HepG2 (cell line): ENCODE measurements around the gene ARHGEF6.

Experiments
- BRD4 ChIP-seq: sonication (generic); formaldehyde crosslinking; IDR thresholded peaks from 2 replicates; pipeline ENCODE4 v1.4.0; 2020; ENCODE audit warnings: missing genetic modification reagents
- EP300 ChIP-seq, 3 experiments: sonication (generic) in 1 of 3; formaldehyde crosslinking in 1 of 3; IDR thresholded peaks; 2 replicates each; pipeline versions ENCODE4 v1.5.1 to v1.6.1; 2011 to 2020; ENCODE audit warnings: low read depth in 2 of 3, low read length in 2 of 3, borderline replicate concordance in 1 of 3, improper control_type of control experiment in 1 of 3, mild to moderate bottlenecking in 1 of 3, missing genetic modification reagents in 1 of 3, moderate library complexity in 1 of 3
- EZH2 ChIP-seq: conservative IDR thresholded peaks from 2 replicates; pipeline ENCODE4 v1.6.1; 2012; ENCODE audit warnings: mild to moderate bottlenecking, low read depth, low read length, moderate library complexity
- HNRNPUL1 ChIP-seq: fragments of 200-400 bp; formaldehyde crosslinking; IDR thresholded peaks from 2 replicates; pipeline ENCODE4 v1.6.1; 2017; ENCODE audit warnings: low read depth, mild to moderate bottlenecking, low read length, moderate library complexity
- IKZF1 ChIP-seq: fragments of 450-650 bp; IDR thresholded peaks from 2 replicates; pipeline ENCODE4 v1.7.1; 2016
- NR2C2 ChIP-seq: sonication (generic); formaldehyde crosslinking; IDR thresholded peaks from 2 replicates; pipeline ENCODE4 v1.4.0; 2020; ENCODE audit warnings: missing genetic modification reagents, mild to moderate bottlenecking, moderate library complexity, borderline replicate concordance
- SP140L ChIP-seq: sonication (generic); formaldehyde crosslinking; IDR thresholded peaks from 2 replicates; pipeline ENCODE4 v1.4.0; 2020; ENCODE audit warnings: missing genetic modification reagents, borderline replicate concordance
- SUZ12 ChIP-seq: fragments of 150-350 bp; IDR thresholded peaks from 2 replicates; pipeline ENCODE4 v1.6.1; 2014; ENCODE audit warnings: low read depth, low read length
- TP53 ChIP-seq: sonication (generic); formaldehyde crosslinking; conservative IDR thresholded peaks from 2 replicates; pipeline ENCODE4 v1.4.0; 2020; ENCODE audit warnings: missing genetic modification reagents
- ZNF3 ChIP-seq: IDR thresholded peaks from 2 replicates; pipeline ENCODE4 v1.7.0; 2017; ENCODE audit warnings: inconsistent platforms
- TF ChIP-seq, protein P1 (sequence below): IDR thresholded peaks from 2 replicates; pipeline ENCODE4 v1.6.1; 2016
- TF ChIP-seq, protein P2 (sequence below): sonication (generic); formaldehyde crosslinking; IDR thresholded peaks from 2 replicates; pipeline ENCODE4 v1.5.0; 2020; ENCODE audit warnings: mild to moderate bottlenecking, missing genetic modification reagents, moderate library complexity
- TF ChIP-seq, protein P3 (sequence below): sonication (generic); formaldehyde crosslinking; IDR thresholded peaks from 2 replicates; pipeline ENCODE4 v1.4.0; 2020; ENCODE audit warnings: mild to moderate bottlenecking, missing genetic modification reagents

DNA sequence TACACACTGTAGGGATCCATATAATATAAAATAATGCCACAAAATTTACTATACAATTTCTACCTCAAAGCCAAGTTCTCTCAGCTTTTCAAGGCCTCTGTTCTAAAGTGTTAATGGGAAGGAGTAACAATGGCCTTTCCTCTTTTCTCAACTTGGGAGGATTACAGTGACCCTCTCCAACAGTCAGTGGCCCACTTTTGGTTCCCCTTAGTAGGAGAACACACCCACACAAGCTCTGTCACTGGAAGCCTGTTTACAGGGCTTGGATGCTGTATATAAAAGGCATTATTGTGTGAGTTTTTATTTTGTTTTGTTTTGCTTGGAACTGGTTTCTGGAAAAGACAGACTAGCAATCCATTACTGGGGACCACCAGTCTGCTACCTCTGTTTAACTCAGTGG lies 1.8 kb downstream of the ARHGEF6 start:
- TF ChIP-seq EP300 (IDR thresholded peaks at IDR 0.05; ENCODE audit: low read depth in 2 of 2, low read length in 2 of 2) (no peak), EP300 (CRISPR knock-in tag; IDR thresholded peaks at IDR 0.05; ENCODE audit: borderline replicate concordance) (no peak), ZNF3 (no peak), IKZF1 (no peak), HNRNPUL1 (no peak), BRD4 (CRISPR knock-in tag) (no peak), EZH2 (no peak), SUZ12 (no peak), TP53 (CRISPR knock-in tag) (no peak), NR2C2 (no peak), SP140L (CRISPR knock-in tag) (no peak)
- TF ChIP-seq, protein P1, sequence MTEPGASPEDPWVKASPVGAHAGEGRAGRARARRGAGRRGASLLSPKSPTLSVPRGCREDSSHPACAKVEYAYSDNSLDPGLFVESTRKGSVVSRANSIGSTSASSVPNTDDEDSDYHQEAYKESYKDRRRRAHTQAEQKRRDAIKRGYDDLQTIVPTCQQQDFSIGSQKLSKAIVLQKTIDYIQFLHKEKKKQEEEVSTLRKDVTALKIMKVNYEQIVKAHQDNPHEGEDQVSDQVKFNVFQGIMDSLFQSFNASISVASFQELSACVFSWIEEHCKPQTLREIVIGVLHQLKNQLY (CRISPR knock-in tag), result no peak
- TF ChIP-seq, protein P2, sequence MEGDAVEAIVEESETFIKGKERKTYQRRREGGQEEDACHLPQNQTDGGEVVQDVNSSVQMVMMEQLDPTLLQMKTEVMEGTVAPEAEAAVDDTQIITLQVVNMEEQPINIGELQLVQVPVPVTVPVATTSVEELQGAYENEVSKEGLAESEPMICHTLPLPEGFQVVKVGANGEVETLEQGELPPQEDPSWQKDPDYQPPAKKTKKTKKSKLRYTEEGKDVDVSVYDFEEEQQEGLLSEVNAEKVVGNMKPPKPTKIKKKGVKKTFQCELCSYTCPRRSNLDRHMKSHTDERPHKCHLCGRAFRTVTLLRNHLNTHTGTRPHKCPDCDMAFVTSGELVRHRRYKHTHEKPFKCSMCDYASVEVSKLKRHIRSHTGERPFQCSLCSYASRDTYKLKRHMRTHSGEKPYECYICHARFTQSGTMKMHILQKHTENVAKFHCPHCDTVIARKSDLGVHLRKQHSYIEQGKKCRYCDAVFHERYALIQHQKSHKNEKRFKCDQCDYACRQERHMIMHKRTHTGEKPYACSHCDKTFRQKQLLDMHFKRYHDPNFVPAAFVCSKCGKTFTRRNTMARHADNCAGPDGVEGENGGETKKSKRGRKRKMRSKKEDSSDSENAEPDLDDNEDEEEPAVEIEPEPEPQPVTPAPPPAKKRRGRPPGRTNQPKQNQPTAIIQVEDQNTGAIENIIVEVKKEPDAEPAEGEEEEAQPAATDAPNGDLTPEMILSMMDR (CRISPR knock-in tag), result no peak
- TF ChIP-seq, protein P3, sequence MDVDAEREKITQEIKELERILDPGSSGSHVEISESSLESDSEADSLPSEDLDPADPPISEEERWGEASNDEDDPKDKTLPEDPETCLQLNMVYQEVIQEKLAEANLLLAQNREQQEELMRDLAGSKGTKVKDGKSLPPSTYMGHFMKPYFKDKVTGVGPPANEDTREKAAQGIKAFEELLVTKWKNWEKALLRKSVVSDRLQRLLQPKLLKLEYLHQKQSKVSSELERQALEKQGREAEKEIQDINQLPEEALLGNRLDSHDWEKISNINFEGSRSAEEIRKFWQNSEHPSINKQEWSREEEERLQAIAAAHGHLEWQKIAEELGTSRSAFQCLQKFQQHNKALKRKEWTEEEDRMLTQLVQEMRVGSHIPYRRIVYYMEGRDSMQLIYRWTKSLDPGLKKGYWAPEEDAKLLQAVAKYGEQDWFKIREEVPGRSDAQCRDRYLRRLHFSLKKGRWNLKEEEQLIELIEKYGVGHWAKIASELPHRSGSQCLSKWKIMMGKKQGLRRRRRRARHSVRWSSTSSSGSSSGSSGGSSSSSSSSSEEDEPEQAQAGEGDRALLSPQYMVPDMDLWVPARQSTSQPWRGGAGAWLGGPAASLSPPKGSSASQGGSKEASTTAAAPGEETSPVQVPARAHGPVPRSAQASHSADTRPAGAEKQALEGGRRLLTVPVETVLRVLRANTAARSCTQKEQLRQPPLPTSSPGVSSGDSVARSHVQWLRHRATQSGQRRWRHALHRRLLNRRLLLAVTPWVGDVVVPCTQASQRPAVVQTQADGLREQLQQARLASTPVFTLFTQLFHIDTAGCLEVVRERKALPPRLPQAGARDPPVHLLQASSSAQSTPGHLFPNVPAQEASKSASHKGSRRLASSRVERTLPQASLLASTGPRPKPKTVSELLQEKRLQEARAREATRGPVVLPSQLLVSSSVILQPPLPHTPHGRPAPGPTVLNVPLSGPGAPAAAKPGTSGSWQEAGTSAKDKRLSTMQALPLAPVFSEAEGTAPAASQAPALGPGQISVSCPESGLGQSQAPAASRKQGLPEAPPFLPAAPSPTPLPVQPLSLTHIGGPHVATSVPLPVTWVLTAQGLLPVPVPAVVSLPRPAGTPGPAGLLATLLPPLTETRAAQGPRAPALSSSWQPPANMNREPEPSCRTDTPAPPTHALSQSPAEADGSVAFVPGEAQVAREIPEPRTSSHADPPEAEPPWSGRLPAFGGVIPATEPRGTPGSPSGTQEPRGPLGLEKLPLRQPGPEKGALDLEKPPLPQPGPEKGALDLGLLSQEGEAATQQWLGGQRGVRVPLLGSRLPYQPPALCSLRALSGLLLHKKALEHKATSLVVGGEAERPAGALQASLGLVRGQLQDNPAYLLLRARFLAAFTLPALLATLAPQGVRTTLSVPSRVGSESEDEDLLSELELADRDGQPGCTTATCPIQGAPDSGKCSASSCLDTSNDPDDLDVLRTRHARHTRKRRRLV (CRISPR knock-in tag), result no peak
